ENCODE measurements around the gene KAZN. TPM values are rescaled to one million over a fixed set of nuclear protein-coding genes. Genes with fewer than 3 reads are reported as not detected.

KAZN gene
- total RNA-seq, 3 donors from 2014 or later: 12.2 to 16.4 (median 16.2) TPM

DNA sequence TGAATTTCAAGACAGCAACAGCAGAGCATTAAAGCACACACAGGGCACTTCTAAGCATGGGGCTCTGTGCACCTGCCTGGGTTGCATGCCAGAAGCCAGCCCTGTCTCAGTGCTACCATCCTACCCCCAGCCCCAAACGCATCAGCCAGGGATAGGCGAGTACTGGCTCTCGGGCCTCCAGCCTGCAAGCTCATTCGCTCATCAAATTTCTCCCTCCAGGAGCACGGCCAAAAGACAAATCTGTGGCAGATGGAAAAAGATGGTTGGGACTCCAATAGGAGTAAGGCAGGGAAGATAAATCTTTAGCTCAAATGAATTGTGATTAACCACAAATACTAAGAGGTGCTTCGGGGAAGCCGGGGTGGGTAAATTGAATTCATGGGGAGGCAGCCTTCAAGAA, 189.6 kb downstream of the KAZN start:
- intact Hi-C loops (cut with DNase I; ENCODE audit: low total_unique reads): no loop called here
- H3K9me3 ChIP-seq: no peaks in the 10 kb centered on the region
- no peaks in the 10 kb centered on the region for H3K27me3 ChIP-seq
- H3K4me3 ChIP-seq: no peak overlapping the region
- H3K36me3 ChIP-seq: no peaks in the 10 kb centered on the region
- no peak for DNase-seq (ENCODE audit: low spot score in 2 of 2)
- no peak for TF ChIP-seq POLR2AphosphoS5 (IDR thresholded peaks at IDR 0.05)
- TF ChIP-seq, protein P1, sequence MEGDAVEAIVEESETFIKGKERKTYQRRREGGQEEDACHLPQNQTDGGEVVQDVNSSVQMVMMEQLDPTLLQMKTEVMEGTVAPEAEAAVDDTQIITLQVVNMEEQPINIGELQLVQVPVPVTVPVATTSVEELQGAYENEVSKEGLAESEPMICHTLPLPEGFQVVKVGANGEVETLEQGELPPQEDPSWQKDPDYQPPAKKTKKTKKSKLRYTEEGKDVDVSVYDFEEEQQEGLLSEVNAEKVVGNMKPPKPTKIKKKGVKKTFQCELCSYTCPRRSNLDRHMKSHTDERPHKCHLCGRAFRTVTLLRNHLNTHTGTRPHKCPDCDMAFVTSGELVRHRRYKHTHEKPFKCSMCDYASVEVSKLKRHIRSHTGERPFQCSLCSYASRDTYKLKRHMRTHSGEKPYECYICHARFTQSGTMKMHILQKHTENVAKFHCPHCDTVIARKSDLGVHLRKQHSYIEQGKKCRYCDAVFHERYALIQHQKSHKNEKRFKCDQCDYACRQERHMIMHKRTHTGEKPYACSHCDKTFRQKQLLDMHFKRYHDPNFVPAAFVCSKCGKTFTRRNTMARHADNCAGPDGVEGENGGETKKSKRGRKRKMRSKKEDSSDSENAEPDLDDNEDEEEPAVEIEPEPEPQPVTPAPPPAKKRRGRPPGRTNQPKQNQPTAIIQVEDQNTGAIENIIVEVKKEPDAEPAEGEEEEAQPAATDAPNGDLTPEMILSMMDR (IDR thresholded peaks at IDR 0.05): no peak
- no peak for TF ChIP-seq POLR2A (IDR thresholded peaks at IDR 0.05)
- H3K4me1 ChIP-seq: no peaks in the 10 kb centered on the region
- H3K27ac ChIP-seq: no peak overlapping the region

DNA sequence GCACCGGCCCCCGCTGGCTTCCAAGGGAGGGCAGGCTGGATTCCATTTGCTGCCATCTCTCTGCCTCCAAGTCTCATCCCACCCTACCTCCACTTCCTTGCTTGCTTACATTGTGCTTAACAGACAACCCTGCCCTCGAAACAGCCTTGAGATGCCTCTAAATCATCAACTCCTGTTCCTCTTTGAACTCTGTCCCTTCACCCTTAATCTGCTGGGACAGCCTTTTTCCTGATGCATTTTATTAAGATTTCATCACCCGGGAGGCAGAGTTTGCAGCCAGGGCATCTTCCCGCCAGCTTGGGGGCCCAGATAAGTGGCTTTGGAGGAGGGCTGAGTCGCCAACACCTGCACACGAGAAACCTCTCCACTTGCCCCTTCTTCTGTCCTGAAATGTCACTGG, 192.5 kb downstream of the KAZN start:
- no peaks in the 10 kb centered on the region for H3K4me1 ChIP-seq
- intact Hi-C loops (cut with DNase I; ENCODE audit: low total_unique reads): loop anchor here (10.0 kb wide), 1 partner anchor 404 kb away; no protein-coding TSS in a partner anchor
- H3K4me3 ChIP-seq: no peak overlapping the region
- H3K27ac ChIP-seq: no peak overlapping the region
- no peaks in the 10 kb centered on the region for H3K9me3 ChIP-seq
- TF ChIP-seq, protein P1 (IDR thresholded peaks at IDR 0.05): no peak
- H3K36me3 ChIP-seq: no peaks in the 10 kb centered on the region
- no peak for DNase-seq (ENCODE audit: low spot score in 2 of 2)
- no peaks in the 10 kb centered on the region for H3K27me3 ChIP-seq

DNA sequence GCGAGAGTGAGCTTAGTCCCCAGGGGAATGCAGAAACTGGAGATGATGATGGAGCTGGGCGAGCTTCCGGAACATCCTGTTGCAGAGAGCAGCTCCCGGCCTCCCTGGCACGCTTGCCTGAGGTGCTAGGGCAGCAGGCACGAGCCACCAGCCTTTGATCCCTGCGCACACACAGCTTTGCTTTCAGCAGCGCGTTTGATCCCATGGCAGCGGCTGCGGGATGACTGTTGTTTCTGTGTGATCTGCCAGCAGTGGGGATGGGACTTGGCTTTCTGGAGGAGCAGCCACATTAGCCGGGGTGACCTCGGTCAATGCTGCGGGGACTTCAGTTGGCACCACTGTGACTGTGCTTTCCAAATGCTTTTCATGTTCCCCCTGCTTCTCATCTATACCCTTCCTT, 193.2 kb downstream of the KAZN start:
- H3K4me3 ChIP-seq: no peak overlapping the region
- TF ChIP-seq, protein P1 (IDR thresholded peaks at IDR 0.05): no peak
- TF ChIP-seq POLR2AphosphoS5 (IDR thresholded peaks at IDR 0.05): no peak
- no peak for TF ChIP-seq POLR2A (IDR thresholded peaks at IDR 0.05)
- no peaks in the 10 kb centered on the region for H3K27me3 ChIP-seq
- no peaks in the 10 kb centered on the region for H3K4me1 ChIP-seq
- no peaks in the 10 kb centered on the region for H3K36me3 ChIP-seq
- H3K9me3 ChIP-seq: no peaks in the 10 kb centered on the region
- DNase-seq (ENCODE audit: low spot score in 2 of 2): no peak
- H3K27ac ChIP-seq: no peak overlapping the region
- intact Hi-C loops (cut with DNase I; ENCODE audit: low total_unique reads): loop anchor here (10.0 kb wide), 1 partner anchor 403 kb away; no protein-coding TSS in a partner anchor

DNA sequence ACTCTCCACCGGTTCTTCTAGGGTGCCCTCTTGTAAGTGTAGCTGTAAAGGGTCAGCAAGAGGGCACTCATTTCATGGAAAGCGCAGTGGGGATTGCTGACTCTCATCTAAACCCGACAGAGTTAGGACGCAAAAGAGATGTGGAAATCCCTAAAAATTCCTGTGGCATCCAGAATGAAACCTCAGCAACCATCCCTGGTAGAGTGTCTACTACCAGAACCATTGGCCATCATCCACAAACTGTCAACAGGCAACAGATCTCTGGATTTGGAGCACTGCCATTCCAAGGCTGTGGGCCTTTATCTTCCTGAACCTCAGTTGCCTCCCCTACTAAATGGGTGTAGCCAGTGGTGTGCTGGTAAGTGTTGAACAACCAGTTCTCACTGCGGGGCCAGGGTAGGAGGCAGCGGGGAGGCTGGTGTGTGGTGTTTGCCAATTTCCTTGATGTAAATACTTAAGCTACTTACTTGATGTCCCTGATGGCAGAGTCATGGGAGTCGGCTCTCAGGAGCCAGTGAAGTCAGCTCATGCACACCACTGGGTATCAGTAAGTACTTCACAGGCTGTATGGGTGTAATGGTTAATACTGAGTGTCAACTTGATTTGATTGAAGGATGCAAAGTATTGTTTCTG, 195.8 kb downstream of the KAZN start:
- TF ChIP-seq POLR2AphosphoS5 (IDR thresholded peaks at IDR 0.05): no peak
- no peak for TF ChIP-seq POLR2A (IDR thresholded peaks at IDR 0.05)
- TF ChIP-seq, protein P1 (IDR thresholded peaks at IDR 0.05): no peak

DNA sequence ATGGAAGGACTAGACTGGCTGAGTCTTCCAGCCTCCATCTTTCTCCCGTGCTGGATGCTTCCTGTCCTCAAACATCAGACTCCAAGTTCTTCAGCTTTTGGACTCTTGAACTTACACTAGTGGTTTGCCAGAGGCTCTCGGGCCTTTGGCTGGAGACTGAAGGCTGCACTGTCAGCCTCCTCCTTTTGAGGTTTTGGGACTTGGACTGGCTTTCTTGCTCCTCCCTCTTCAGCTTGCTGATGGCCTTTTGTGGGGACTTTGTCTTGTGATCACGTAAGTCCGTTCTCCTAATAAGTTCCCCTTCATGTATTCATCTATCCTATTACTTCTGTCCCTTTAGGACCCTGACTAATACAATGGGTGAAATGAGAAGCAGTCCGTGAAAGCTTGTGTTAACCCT, 196.4 kb downstream of the KAZN start:
- no peak overlapping the region for H3K27ac ChIP-seq
- DNase-seq (ENCODE audit: low spot score in 2 of 2): no peak
- no peak overlapping the region for H3K4me3 ChIP-seq
- H3K36me3 ChIP-seq: no peaks in the 10 kb centered on the region
- intact Hi-C loops (cut with DNase I; ENCODE audit: low total_unique reads): loop anchor here (10.0 kb wide), 1 partner anchor 400 kb away; no protein-coding TSS in a partner anchor
- H3K4me1 ChIP-seq: no peaks in the 10 kb centered on the region
- no peaks in the 10 kb centered on the region for H3K27me3 ChIP-seq
- no peaks in the 10 kb centered on the region for H3K9me3 ChIP-seq
- TF ChIP-seq POLR2A (IDR thresholded peaks at IDR 0.05): no peak
- TF ChIP-seq POLR2AphosphoS5 (IDR thresholded peaks at IDR 0.05): no peak
- TF ChIP-seq, protein P1 (IDR thresholded peaks at IDR 0.05): no peak

More for the DNA sequence above, 195.8 kb downstream of the KAZN start:
- Histone ChIP-seq H3K9me3 (no peaks in the 10 kb centered on the region), H3K27me3 (no peaks in the 10 kb centered on the region), H3K4me1 (no peaks in the 10 kb centered on the region), H3K36me3 (no peaks in the 10 kb centered on the region), H3K27ac (no peak overlapping the region), H3K4me3 (no peak overlapping the region)
- DNase-seq (ENCODE audit: low spot score in 2 of 2): no peak
- intact Hi-C loops (cut with DNase I; ENCODE audit: low total_unique reads): loop anchor here (10.0 kb wide), 1 partner anchor 401 kb away; no protein-coding TSS in a partner anchor
